Measurements from ENCODE around the gene TMEM97. TPM values are rescaled to one million over a fixed set of nuclear protein-coding genes. Genes with fewer than 3 reads are reported as not detected.

The TMEM97 gene
- total RNA-seq, 1 experiment from 2014 or later = 55.6 TPM

- intact Hi-C loops (cut with micrococcal nuclease) = no loop called here
- CTCF ChIA-PET = no interaction called here
- Histone ChIP-seq H3K4me1 (ENCODE audit: control insufficient read depth in 1 of 2, insufficient read depth in 2 of 2, low read length in 2 of 2) (peaks cover 5 to 9% of the 10 kb centered on the region in 2 experiments), H2AFZ (ENCODE audit: low read depth, low read length, poor library complexity, severe bottlenecking) (no peak overlapping the region), H3K9me3 (ENCODE audit: control insufficient read depth in 1 of 2, insufficient read depth in 1 of 2, low read depth in 1 of 2, low read length in 2 of 2) (no peaks in the 10 kb centered on the region), H3K27ac (ENCODE audit: low read depth, low read length) (no peak overlapping the region), H4K20me1 (ENCODE audit: insufficient read depth) (no peaks in the 10 kb centered on the region), H3K36me3 (ENCODE audit: control insufficient read depth in 1 of 2, insufficient read depth in 2 of 2, low read length in 2 of 2) (peaks cover 13 to 26% of the 10 kb centered on the region in 2 experiments; a peak in 3 of 4 replicates), H3K9me2 (ENCODE audit: insufficient read depth) (no peaks in the 10 kb centered on the region), H3K4me2 (ENCODE audit: low read length) (no peak overlapping the region), H3K27me3 (ENCODE audit: insufficient read depth, low read length) (no peaks in the 10 kb centered on the region), H3K4me3 (replicated peaks in 1 of 2; ENCODE audit: low read depth in 1 of 2, low read length in 2 of 2) (no peak overlapping the region), H3K79me2 (ENCODE audit: insufficient read depth, low read length) (peaks cover 9% of the 10 kb centered on the region), H3K9ac (ENCODE audit: low read length) (no peak overlapping the region)
- RAD21 ChIA-PET (ENCODE audit: low non-redundant PET in 1 of 2, low total read pairs in 2 of 2, uncharacterized antibody in 2 of 2, unreplicated experiment in 2 of 2) = no interaction called here
- no TSS peak for BruUV-seq (replicated peaks)
- ATAC-seq (no peak), DNase-seq (ENCODE audit: low read depth, low spot score) (no peak)
- POLR2A ChIA-PET = no interaction called here
- TF ChIP-seq SP1 (IDR thresholded peaks at IDR 0.05; ENCODE audit: low read depth) = no peak
- TF ChIP-seq REST (IDR thresholded peaks at IDR 0.05; ENCODE audit: low read depth) = no peak
- TF ChIP-seq, protein P1, sequence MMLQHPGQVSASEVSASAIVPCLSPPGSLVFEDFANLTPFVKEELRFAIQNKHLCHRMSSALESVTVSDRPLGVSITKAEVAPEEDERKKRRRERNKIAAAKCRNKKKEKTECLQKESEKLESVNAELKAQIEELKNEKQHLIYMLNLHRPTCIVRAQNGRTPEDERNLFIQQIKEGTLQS (IDR thresholded peaks at IDR 0.05) = no peak
- no peak for TF ChIP-seq YY1 (IDR thresholded peaks at IDR 0.05; ENCODE audit: extremely low read depth, insufficient replicate concordance, low read depth, low read length)
- no peak for TF ChIP-seq ZFX (IDR thresholded peaks at IDR 0.05)
- TF ChIP-seq ELF1 (IDR thresholded peaks at IDR 0.05; ENCODE audit: borderline replicate concordance, low read depth) = no peak
- TF ChIP-seq SIN3A (IDR thresholded peaks at IDR 0.05; ENCODE audit: low read depth) = no peak
- TF ChIP-seq EZH2phosphoT487 (IDR thresholded peaks at IDR 0.05; ENCODE audit: borderline replicate concordance) = no peak
- no peak for TF ChIP-seq MAX (IDR thresholded peaks at IDR 0.05)
- no peak for TF ChIP-seq FOSL1 (IDR thresholded peaks at IDR 0.05; ENCODE audit: low read depth)
- no peak for TF ChIP-seq CBX3 (IDR thresholded peaks at IDR 0.05; ENCODE audit: low read depth)
- no peak for TF ChIP-seq SRF (IDR thresholded peaks at IDR 0.05; ENCODE audit: low read depth)
- no peak for TF ChIP-seq TCF7L2 (IDR thresholded peaks at IDR 0.05; ENCODE audit: borderline replicate concordance, extremely low read depth, insufficient read depth, insufficient read length)
- no peak for TF ChIP-seq ZBTB33 (IDR thresholded peaks at IDR 0.05; ENCODE audit: extremely low read depth, insufficient replicate concordance, low read length)
- no peak for TF ChIP-seq EGR1 (IDR thresholded peaks at IDR 0.05; ENCODE audit: low read depth)
- no peak for TF ChIP-seq ZNF274 (IDR thresholded peaks at IDR 0.05; ENCODE audit: low read depth, low read length)
- TF ChIP-seq POLR2AphosphoS5 (IDR thresholded peaks at IDR 0.05; ENCODE audit: low read depth, low read length) = no peak
- TF ChIP-seq CEBPB (IDR thresholded peaks at IDR 0.05; ENCODE audit: low read depth) = no peak
- no peak for TF ChIP-seq JUND (IDR thresholded peaks at IDR 0.05)
- TF ChIP-seq RAD21 (IDR thresholded peaks at IDR 0.05; ENCODE audit: low read depth) = no peak
Measured at GRCh38 chr17:28330671-28331070, 11.7 kb downstream of the TMEM97 start.
